SU-DHL-6 (cell line): Measurements from ENCODE around the gene KLHL12.

Source experiments
- H2AFZ ChIP-seq: fragments of 200-600 bp; sonication (generic); 2 replicates; pipeline ENCODE4 v1.6.1; 2014; ENCODE audit warnings: low read depth, mild to moderate bottlenecking, moderate library complexity, mixed read lengths, antibody characterized with exemption, low read length; ENCODE audit not compliant: severe bottlenecking
- H3F3A ChIP-seq: fragments of 200-600 bp; shearing (Covaris generic); 2 replicates; pipeline ENCODE4 v1.6.0; 2016; ENCODE audit warnings: antibody characterized with exemption, mild to moderate bottlenecking; ENCODE audit not compliant: insufficient read depth
- H3K27ac ChIP-seq: fragments of 200-600 bp; sonication (generic); 2 replicates; pipeline ENCODE4 v1.5.1; 2016; ENCODE audit warnings: low read depth, mild to moderate bottlenecking, low read length, moderate library complexity, mixed read lengths
- H3K27me3 ChIP-seq: fragments of 200-600 bp; sonication (generic), shearing (Covaris generic); 2 replicates; pipeline ENCODE4 v1.6.0; 2014; ENCODE audit warnings: mild to moderate bottlenecking, low read length
- H3K36me3 ChIP-seq: fragments of 200-600 bp; sonication (generic); 2 replicates; pipeline ENCODE4 v1.6.1; 2014; ENCODE audit warnings: mild to moderate bottlenecking, low read length, mixed read lengths
- H3K4me2 ChIP-seq: fragments of 300-600, 200-600 bp; shearing (Covaris generic), sonication (generic); 2 replicates; pipeline ENCODE4 v1.6.0; 2014; ENCODE audit warnings: low read length, low read depth, mild to moderate bottlenecking; ENCODE audit not compliant: poor library complexity, severe bottlenecking
- H3K4me3 ChIP-seq: fragments of 200-600 bp; sonication (generic); 2 replicates; pipeline ENCODE4 v1.5.1; 2014; ENCODE audit warnings: antibody characterized with exemption, low read length, mild to moderate bottlenecking, mixed read lengths; ENCODE audit not compliant: insufficient read depth, poor library complexity, severe bottlenecking
- H3K79me2 ChIP-seq: fragments of 200-600 bp; sonication (generic); 2 replicates; pipeline ENCODE4 v1.6.1; 2014; ENCODE audit warnings: mild to moderate bottlenecking, low read length, moderate library complexity; ENCODE audit not compliant: insufficient read depth
- H3K9ac ChIP-seq: fragments of 200-600 bp; sonication (generic); 2 replicates; pipeline ENCODE4 v1.7.0; 2014; ENCODE audit warnings: mild to moderate bottlenecking, low read length
- H3K9me2 ChIP-seq: fragments of 200-600 bp; sonication (generic); replicated peaks from 2 replicates; pipeline ENCODE4 v1.6.1; 2014; ENCODE audit warnings: low read length; ENCODE audit not compliant: insufficient read depth
- H3K9me3 ChIP-seq: fragments of 200-600 bp; sonication (generic); 2 replicates; pipeline ENCODE4 v1.6.1; 2014; ENCODE audit warnings: low read length, mixed read lengths; ENCODE audit not compliant: insufficient read depth
- H4K20me1 ChIP-seq: fragments of 200-600 bp; sonication (generic); 2 replicates; pipeline ENCODE4 v1.6.1; 2014; ENCODE audit warnings: low read depth, mild to moderate bottlenecking, antibody characterized with exemption, low read length, moderate library complexity, mixed read lengths
- CTCF ChIP-seq: fragments of 200-600 bp; sonication (generic); IDR thresholded peaks from one replicate; pipeline ENCODE4 v1.5.1; 2017; ENCODE audit warnings: antibody characterized with exemption, mild to moderate bottlenecking, low read length, moderate library complexity; ENCODE audit not compliant: insufficient read depth, poor library complexity, severe bottlenecking
- EZH2phosphoT487 ChIP-seq: fragments of 200-600 bp; sonication (generic), shearing (Covaris generic); conservative IDR thresholded peaks from 2 replicates; pipeline ENCODE4 v1.6.1; 2018; ENCODE audit warnings: mild to moderate bottlenecking, antibody characterized with exemption, low read length, moderate library complexity, mixed read lengths

The KLHL12 gene

DNA sequence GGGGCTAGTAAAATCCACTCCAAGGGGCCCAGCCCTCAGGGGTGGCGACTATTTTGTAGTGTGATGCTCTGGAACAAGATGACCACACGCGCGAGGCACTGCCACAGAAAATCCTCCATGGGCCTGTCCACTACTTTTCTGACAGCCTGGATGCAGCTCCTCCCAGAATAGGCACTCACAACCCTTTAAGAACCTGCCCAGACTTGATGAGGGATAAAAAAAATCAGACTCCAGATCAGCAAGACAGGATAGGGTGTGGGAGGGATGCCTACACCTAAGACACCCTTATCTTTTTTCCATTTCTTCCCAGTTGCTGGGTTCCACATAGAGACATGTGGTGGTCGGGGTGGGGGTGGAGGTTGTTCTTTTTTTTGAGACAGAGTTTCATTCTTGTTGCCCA is 82.8 kb downstream of the KLHL12 start:
- no peaks in the 10 kb centered on the region for H3K9me3 ChIP-seq
- no peaks in the 10 kb centered on the region for H3F3A ChIP-seq

DNA sequence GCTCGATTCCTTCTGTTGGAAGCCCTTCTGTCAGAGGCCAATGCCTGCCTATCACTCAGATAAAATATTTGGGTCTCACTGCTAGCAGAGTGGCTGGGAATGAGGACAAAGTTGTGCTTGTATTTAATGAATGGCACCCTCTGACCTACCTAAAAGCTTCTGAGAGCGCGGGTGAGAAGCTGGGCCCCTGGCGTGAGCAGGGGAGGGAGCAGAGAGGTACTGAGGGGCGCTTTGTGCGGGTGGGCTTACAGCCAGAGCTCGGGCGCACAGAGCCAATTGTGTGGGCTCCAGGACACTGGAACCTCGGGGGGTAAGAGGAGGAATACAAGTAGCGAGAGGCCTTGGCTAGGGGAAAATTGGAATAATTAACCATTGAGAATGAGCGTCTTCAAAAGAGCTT is 84.0 kb downstream of the KLHL12 start:
- no peak overlapping the region for H3K4me2 ChIP-seq
- H3K9me2 ChIP-seq = no peaks in the 10 kb centered on the region
- no peak overlapping the region for H3K27ac ChIP-seq
- no peaks in the 10 kb centered on the region for H3K36me3 ChIP-seq
- H3K79me2 ChIP-seq = no peaks in the 10 kb centered on the region
- H3K9ac ChIP-seq = no peak overlapping the region
- no peaks in the 10 kb centered on the region for H3K9me3 ChIP-seq
- TF ChIP-seq EZH2phosphoT487 (no peak), CTCF (no peak)
- H3F3A ChIP-seq = no peaks in the 10 kb centered on the region
- no peak overlapping the region for H2AFZ ChIP-seq
- no peak overlapping the region for H3K4me3 ChIP-seq
- no peaks in the 10 kb centered on the region for H4K20me1 ChIP-seq
- H3K27me3 ChIP-seq = peaks cover 3% of the 10 kb centered on the region; the same call in 1 of the 2 replicates

More for the DNA sequence above, 82.8 kb downstream of the KLHL12 start:
- Histone ChIP-seq H3K79me2 (no peaks in the 10 kb centered on the region), H3K36me3 (no peaks in the 10 kb centered on the region), H3K27ac (no peak overlapping the region), H3K9ac (no peak overlapping the region), H3K9me2 (no peaks in the 10 kb centered on the region), H3K27me3 (peaks cover 3% of the 10 kb centered on the region; the same call in 1 of the 2 replicates), H3K4me2 (no peak overlapping the region), H3K4me3 (no peak overlapping the region), H4K20me1 (no peaks in the 10 kb centered on the region), H2AFZ (no peak overlapping the region)
- no peak for TF ChIP-seq CTCF
- TF ChIP-seq EZH2phosphoT487 = no peak
